GM19324 (cell line): ENCODE measurements around the gene CISD2.
"Not testable (repeated sequence)": the region's sequence is repeated elsewhere in the genome, so short reads cannot be mapped to it uniquely, and the experiment has no call there.

ENCODE experiments used
- ATAC-seq: cut with Tn5 transposase; IDR thresholded peaks from one replicate; pipeline ENCODE4 v1.9.1; 2021; ENCODE audit warnings: mild to moderate bottlenecking, moderate library complexity; ENCODE audit not compliant: unreplicated experiment, low FRiP score

Gene CISD2

DNA sequence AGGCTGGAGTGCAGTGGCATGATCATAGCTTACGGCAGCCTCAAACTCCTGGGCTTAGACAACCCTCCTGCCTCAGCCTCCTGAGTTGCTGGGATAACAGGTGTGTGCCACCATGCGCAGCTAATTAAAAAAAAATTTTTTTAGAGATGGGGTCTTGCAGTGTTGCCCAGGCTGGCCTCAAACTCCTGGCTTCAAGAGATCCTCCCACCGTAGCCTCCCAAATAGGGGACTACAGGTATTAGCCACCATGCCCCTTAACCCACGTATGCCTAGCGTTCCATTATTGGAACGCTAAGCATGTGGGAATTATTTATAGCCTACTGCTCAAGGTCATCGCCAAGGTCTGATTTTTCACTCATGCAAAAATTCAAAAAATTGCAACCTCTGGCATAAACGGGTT is 21.1 kb upstream of the CISD2 start:
- no peak for ATAC-seq

GRCh38 chr4:102849579-102850104 is 19.1 kb upstream of the CISD2 start:
- ATAC-seq = no peak

- ATAC-seq = no peak
These were observed 18.4 kb upstream of the CISD2 start for GRCh38 chr4:102850370-102850769.

- ATAC-seq = no peak
These were observed 9.8 kb upstream of the CISD2 start for GRCh38 chr4:102858828-102859464.

GRCh38 chr4:102860611-102861324 is 8.0 kb upstream of the CISD2 start:
- ATAC-seq = no peak

DNA sequence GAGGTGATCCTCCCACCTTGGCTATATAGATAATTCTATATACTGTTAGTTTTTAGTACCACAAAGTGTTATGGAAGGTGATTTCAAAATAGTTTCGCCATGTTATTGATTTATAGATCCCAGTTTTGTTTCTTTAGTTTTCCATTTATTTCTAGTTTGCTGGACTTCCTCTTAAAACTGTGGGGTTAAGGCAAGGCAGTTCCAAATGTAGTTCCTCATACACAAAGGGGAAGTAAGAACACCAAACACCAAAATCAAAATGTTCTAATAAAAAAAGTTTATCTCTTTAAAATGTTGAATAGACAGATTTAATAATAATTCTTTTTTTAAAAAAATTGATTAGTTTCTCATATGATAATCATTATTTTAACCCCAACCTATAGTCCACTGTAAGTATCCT is 6.8 kb upstream of the CISD2 start:
- ATAC-seq = no peak

DNA sequence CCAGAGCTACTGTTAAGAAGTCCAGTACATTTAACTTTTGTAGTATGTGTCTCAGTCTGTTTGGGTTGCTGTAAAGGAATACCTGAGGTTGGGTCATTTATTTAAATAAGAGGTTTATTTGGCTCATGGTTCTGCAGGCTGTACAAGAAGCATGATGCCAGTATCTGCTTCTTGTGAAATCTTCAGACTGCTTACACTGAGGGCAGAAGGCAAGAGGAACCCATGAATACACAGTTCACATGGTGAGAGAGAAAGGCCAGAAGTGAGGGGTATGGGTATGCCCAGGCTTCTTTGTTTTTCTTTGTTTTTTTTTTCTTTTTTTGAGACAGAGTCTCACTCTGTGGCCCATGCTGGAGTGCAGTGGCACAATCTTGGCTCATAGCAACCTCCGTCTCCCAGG is 6.0 kb upstream of the CISD2 start:
- ATAC-seq = no peak

DNA sequence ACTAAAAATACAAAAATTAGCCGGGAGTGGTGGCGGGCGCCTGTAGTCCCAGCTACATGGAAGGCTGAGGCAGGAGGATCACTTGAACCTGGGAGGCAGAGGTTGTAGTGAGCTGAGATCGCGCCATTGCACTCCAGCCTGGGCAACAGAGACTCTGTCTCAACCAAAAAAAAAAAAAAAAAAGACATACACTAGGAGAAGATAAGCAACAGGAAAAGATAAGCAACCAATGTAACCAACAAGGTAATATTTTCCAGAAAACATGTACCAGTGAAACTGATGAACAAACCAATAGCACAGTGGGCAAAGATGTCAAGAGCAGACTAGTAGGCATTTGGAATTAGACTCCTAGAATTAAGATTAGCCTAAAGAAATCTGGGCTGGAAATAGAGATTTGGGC is 3.5 kb upstream of the CISD2 start:
- ATAC-seq = not testable (repeated sequence)

DNA sequence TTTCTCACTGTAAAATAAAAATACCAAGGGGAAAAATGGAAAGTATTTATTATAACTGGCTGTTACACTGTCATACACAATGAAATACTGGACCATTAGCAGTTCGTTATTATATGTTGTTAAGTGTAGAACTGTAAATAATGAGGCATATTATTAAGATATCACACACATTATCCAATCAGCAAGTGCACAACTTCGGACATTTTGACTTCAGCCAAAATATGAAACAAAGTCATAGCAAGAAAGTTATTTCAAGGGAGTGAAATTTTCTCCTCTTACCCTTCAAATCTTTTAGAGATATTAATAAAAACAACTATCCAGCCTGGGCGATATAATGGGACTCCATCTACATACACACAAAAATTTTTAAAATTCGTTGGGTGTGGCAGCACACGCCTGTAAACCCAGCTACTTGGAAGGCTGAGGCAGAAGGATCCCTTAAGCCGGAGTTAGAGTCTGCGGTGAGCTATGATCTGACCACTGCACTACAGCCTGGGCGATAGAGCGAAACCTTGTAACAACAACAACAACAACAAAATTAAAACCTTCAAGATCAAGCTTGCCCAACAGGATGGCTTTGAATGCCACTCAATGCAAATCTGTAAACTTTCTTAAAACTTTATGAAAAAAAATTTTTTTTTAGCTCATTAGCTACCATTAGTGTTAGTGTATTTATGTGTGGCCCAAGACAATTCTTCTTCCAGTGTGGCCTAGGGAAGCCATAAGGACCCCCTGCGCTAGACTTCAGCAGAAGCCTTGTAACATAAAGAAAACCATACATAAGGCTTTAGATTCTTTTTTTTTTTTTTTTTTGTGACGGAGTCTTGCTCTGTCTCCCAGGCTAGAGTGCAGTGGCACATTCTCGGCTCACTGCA is 1.3 kb upstream of the CISD2 start:
- ATAC-seq = no peak

GRCh38 chr4:102868153-102868780 is 525 bp upstream of the CISD2 start:
- peak; percentile 54 for ATAC-seq

GRCh38 chr4:102869569-102870197 is 891 bp downstream of the CISD2 start:
- peak; percentile 32 for ATAC-seq

DNA sequence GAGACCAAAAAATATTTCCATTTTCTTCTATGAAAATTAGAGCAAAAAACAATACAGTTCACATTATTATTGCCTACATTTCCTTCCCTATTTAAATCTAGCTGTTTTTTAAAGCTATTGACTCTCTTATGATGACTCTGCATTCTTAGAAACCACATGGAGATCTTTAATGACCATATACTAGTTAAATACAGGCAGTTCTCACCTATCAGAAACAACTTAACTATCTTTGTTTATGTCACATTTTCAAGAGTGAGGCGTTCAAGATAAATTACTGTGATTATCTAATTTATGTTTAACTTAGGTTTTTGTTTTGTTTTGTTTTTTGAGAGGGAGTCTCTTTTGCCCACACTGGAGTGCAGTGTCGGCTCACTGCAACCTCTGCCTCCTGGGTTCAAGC is 3.0 kb downstream of the CISD2 start:
- ATAC-seq = no peak

DNA sequence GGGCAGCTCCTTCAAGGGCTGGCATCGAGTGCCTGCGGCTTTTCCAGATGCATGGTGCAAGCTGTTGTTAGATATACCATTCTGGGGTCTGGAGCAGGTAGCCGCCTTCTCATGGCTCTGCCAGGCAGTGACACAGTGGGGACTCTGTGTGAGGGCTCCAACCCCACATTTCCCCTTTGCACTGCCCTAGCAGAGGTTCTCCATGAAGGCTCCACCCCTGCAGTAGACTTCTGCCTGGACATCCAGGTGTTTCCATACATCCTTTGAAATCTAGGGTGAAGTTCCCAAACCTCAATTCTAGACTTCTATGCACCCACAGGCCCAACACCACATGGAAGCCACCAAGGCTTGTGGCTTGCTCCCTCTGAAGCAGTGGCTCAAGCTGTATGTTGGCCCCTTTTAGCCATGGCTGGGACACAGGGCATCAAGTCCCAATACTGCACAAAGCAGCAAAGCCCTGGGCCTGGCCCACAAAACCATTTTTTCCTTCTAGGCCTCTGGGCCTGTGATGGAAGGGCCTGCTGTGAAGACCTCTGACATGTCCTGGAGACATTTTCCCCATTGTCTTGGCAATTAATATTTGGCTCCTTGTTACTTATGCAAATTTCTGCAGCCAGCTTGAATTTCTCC is 8.8 kb downstream of the CISD2 start:
- not testable (repeated sequence) for ATAC-seq

DNA sequence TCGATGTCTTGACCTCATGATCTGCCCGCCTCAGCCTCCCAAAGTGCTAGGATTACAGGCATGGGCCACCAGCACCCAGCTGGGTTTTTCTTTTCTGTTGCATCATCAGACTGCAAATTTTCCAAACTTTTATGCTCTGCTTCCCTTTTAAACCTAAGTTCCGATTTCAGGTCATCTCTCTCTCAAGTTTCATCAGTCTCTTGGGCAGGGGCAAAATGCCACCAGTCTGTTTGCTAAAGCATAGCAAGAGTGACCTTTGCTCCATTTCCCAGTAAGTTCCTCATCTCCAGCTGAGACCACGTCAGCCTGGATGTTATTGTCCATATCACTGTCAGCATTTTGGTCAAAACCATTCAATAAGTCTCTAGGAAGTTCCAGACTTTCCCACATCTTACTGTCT is 9.6 kb downstream of the CISD2 start:
- ATAC-seq = not testable (repeated sequence)

DNA sequence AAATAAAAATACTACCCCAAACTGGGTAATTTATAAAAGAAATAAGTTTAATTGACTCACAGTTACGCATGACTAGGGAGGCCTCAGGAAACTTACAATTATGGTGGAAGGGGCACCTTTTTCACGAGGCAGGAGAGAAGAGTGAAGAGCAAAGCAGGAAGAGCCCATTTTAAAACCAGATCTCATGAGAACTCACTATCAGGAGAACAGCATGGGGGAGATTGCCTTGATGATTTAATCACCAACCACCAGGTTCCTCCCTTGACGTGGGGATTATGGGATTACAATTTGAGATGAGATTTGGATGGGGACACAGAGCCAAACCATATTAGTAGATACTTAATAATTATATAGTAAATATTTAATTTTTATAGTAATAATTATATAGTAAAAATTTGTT is 10.1 kb downstream of the CISD2 start:
- no peak for ATAC-seq

DNA sequence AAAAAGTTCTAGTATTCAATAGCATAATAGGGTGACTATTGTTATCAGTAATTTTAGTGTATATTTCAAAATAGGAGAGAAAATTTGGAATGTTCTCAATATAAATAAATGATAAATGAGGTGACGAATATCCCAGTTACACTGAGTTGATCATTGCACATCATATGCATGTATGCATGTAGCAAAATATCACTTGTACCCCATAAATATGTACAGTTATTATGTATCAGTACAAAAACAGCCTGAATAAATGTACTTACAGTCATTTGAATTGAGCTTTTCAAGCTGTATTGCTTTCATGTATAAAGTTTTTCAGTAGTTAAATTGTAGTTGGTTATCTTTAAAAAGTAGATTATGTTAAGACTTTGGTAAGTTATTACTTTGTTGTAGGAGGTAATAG is 12.6 kb downstream of the CISD2 start:
- ATAC-seq = no peak

GRCh38 chr4:102883278-102883677 is 14.5 kb downstream of the CISD2 start:
- ATAC-seq = no peak

DNA sequence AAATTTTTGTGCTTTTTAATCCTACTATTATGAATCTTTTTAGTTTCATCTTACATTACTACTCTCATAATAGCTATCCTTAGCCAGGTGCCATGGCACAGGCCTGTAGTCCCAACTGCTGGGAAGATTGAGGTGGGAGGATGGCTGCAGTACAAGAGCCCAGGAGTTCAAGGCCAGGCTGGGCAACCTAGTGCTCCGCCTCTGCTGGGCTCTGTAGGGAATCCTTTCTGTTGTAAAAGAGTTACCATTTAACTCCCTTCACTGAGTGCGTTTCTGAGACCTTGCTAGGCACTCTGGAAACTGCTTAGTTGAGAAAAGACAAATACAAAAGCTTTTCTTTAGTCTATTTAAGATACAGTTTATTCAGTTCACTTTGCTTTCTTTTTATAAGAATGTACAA is 19.8 kb downstream of the CISD2 start:
- ATAC-seq = not testable (repeated sequence)

GRCh38 chr4:102889866-102890265 is 21.1 kb downstream of the CISD2 start:
- not testable (repeated sequence) for ATAC-seq

DNA sequence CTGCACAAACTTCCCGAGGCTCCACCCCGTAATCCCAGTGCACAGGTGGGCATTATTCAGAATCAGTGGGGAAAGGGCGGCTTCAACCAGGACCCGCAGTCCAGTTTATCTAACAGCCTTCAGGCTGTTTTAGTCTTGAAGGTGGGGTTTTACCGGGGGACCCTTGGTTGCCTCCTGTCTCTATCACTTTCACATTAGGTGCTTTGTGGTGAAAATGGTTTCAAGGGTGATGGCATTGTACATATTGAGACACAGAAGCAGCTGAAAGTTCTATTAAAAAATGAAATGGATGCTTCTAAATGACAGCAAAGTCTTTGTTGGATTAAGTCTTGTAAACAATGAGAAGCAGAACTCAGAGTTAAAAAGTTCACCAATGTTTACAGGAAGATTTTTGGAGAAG is 27.8 kb downstream of the CISD2 start:
- not testable (repeated sequence) for ATAC-seq
